Measurements from ENCODE around the gene DLX1.

DNA sequence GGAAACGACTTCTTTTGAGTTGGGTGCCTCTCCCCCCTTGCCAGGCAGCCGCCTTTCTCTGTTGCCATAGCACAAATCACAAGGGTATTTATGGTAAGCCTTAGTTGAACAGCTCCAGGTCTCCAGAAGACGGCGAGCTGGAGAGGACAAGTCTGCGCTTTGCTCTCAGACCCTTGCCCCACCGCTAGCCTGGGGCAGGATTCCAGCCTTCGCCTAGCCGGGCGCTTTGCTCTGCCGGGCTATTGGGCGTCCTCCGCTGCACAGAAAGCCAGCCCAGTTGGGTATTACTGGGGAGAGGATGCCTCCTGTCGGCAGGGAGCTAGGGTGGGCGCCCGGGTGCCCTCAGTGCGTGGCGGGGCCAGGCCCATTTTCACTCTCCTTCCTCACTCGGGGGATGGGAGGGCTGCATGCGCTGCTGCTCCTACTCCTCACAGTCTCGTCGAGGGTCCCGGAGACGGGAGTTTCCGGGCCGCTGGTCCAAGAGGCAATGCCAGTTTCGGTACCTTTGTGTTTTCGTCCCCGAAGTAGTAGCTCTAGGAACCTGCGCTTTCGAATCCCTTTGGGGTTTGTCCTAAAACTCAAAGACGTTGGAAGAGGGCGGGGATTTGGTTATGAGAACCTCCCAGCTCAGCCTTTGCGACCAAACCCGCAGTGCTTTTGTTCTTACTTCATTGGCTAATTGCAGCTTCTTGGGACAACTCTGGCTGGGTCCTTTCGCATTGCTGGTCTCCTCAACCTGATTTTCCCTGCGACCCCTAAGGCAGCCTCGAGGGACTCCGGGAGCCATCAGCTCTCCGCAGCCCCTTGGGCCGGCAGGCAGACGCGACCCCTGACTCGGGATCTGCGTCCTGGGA is 21.0 kb downstream of the DLX1 start:
- TF ChIP-seq, protein P1, sequence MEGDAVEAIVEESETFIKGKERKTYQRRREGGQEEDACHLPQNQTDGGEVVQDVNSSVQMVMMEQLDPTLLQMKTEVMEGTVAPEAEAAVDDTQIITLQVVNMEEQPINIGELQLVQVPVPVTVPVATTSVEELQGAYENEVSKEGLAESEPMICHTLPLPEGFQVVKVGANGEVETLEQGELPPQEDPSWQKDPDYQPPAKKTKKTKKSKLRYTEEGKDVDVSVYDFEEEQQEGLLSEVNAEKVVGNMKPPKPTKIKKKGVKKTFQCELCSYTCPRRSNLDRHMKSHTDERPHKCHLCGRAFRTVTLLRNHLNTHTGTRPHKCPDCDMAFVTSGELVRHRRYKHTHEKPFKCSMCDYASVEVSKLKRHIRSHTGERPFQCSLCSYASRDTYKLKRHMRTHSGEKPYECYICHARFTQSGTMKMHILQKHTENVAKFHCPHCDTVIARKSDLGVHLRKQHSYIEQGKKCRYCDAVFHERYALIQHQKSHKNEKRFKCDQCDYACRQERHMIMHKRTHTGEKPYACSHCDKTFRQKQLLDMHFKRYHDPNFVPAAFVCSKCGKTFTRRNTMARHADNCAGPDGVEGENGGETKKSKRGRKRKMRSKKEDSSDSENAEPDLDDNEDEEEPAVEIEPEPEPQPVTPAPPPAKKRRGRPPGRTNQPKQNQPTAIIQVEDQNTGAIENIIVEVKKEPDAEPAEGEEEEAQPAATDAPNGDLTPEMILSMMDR (IDR thresholded peaks at IDR 0.05; ENCODE audit: control extremely low read depth in 1 of 3, insufficient read depth in 1 of 3, low read depth in 1 of 3, low read length in 3 of 3), result peak in 2 of 3 experiments; percentile 50 to 51; a peak in 3 of 4 replicates
- TF ChIP-seq POLR2AphosphoS5 (IDR thresholded peaks at IDR 0.05; ENCODE audit: low read depth, low read length), result no peak
- no peak for TF ChIP-seq JUND (IDR thresholded peaks at IDR 0.05; ENCODE audit: low read length)
- no peak for TF ChIP-seq TEAD4 (IDR thresholded peaks at IDR 0.05; ENCODE audit: low read depth, low read length)
- TF ChIP-seq, protein P2, sequence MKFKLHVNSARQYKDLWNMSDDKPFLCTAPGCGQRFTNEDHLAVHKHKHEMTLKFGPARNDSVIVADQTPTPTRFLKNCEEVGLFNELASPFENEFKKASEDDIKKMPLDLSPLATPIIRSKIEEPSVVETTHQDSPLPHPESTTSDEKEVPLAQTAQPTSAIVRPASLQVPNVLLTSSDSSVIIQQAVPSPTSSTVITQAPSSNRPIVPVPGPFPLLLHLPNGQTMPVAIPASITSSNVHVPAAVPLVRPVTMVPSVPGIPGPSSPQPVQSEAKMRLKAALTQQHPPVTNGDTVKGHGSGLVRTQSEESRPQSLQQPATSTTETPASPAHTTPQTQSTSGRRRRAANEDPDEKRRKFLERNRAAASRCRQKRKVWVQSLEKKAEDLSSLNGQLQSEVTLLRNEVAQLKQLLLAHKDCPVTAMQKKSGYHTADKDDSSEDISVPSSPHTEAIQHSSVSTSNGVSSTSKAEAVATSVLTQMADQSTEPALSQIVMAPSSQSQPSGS (IDR thresholded peaks at IDR 0.05; ENCODE audit: low read length), result no peak
- no peak for TF ChIP-seq BCL11A (IDR thresholded peaks at IDR 0.05; ENCODE audit: low read depth in 2 of 2, low read length in 2 of 2)
- no peak for TF ChIP-seq SIX5 (IDR thresholded peaks at IDR 0.05; ENCODE audit: low read depth, low read length)

Data from H1 (cell line).